ENCODE results near the gene WDR45B.

GRCh38 chr17:82605939-82606600 is 42.2 kb downstream of the WDR45B start:
- no peak for TF ChIP-seq EZH2phosphoT487 (IDR thresholded peaks at IDR 0.05; ENCODE audit: low read depth, severe bottlenecking, unreplicated experiment)
- no peak for TF ChIP-seq CTCF (IDR thresholded peaks at IDR 0.05; ENCODE audit: poor library complexity)
- no peak for TF ChIP-seq EZH2 (IDR thresholded peaks at IDR 0.05; ENCODE audit: borderline replicate concordance)

All from hepatocyte (in vitro differentiated cells).